ENCODE measurements around the gene CADM3. TPM values are rescaled to one million over a fixed set of nuclear protein-coding genes. Genes with fewer than 3 reads are reported as not detected.

CADM3 gene
- total RNA-seq, 1 donor from 2014 or later, result 18.2 TPM

DNA sequence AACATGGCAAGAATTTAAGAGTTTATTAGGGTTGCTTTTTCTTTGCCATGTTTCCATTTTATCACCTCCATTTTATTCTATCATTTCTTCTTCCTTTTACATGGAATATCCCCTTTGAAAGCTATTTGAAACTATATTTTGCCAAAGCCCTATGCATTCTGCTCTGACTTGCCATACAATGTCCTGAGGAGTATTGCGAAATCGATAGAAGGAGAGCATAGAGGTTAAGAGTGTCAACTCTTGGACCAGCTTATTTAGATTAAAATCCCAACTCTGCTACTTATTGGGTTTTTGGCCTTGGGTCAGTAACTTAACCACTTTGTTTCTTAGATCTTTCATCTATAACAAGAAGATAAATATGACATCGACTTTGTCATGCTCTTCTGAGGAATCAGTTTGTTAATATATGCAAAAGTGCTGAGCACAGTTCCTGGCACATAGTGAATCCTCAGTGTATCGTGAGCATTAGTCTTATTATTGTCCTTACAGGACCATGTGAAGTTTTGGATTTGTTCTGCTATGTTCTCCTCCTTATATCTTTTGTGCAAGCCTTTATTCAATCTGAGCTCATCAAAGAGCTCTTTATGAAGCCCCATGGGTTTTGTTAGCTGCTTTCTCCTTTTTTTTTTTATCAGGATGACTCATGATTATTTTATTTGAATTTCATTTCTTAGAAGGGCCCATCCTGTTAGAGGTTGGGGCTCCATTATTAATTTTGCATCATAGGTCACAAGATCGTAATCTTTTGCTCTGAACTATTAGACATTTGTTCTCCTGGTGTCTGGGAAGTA, 50.9 kb downstream of the CADM3 start:
- TF ChIP-seq, protein P1, sequence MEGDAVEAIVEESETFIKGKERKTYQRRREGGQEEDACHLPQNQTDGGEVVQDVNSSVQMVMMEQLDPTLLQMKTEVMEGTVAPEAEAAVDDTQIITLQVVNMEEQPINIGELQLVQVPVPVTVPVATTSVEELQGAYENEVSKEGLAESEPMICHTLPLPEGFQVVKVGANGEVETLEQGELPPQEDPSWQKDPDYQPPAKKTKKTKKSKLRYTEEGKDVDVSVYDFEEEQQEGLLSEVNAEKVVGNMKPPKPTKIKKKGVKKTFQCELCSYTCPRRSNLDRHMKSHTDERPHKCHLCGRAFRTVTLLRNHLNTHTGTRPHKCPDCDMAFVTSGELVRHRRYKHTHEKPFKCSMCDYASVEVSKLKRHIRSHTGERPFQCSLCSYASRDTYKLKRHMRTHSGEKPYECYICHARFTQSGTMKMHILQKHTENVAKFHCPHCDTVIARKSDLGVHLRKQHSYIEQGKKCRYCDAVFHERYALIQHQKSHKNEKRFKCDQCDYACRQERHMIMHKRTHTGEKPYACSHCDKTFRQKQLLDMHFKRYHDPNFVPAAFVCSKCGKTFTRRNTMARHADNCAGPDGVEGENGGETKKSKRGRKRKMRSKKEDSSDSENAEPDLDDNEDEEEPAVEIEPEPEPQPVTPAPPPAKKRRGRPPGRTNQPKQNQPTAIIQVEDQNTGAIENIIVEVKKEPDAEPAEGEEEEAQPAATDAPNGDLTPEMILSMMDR (IDR thresholded peaks at IDR 0.05; ENCODE audit: insufficient read depth, low read depth, low read length), result no peak
- no peak for TF ChIP-seq EZH2 (IDR thresholded peaks at IDR 0.05; ENCODE audit: insufficient read depth, low read length)
- H3K27me3 ChIP-seq (ENCODE audit: insufficient read depth, low read length), result no peaks in the 10 kb centered on the region
- H3K4me3 ChIP-seq (ENCODE audit: insufficient read depth, low read depth, low read length), result no peak overlapping the region
- no peaks in the 10 kb centered on the region for H3K9me3 ChIP-seq (ENCODE audit: insufficient read depth, low read depth, low read length)
- Mint-ChIP-seq H3K36me3 (ENCODE audit: low read depth, unreplicated experiment) (no peaks in the 10 kb centered on the region), H3K9me3 (ENCODE audit: unreplicated experiment) (no peaks in the 10 kb centered on the region), H3K27me3 (ENCODE audit: low read depth, unreplicated experiment) (peaks cover 17% of the 10 kb centered on the region), H3K27ac (ENCODE audit: unreplicated experiment) (no peak overlapping the region), H3K4me1 (ENCODE audit: low read depth, unreplicated experiment) (no peaks in the 10 kb centered on the region), H3K4me3 (ENCODE audit: unreplicated experiment) (no peak overlapping the region)
- H3K4me1 ChIP-seq (ENCODE audit: insufficient read depth, low read length), result no peaks in the 10 kb centered on the region
- no peak overlapping the region for H2AFZ ChIP-seq (ENCODE audit: low read depth, low read length)
- no peak overlapping the region for H3K9ac ChIP-seq (ENCODE audit: low read length)
- no peaks in the 10 kb centered on the region for H3K79me2 ChIP-seq (ENCODE audit: insufficient read depth, low read length)
- no peaks in the 10 kb centered on the region for H4K20me1 ChIP-seq (ENCODE audit: insufficient read depth, low read length)
- DNase-seq (ENCODE audit: low read depth), result no peak
- no peak overlapping the region for H3K27ac ChIP-seq (ENCODE audit: low read depth, low read length)
- H3K4me2 ChIP-seq (ENCODE audit: low read length), result no peak overlapping the region
- FAIRE-seq, result no peak
- no peaks in the 10 kb centered on the region for H3K36me3 ChIP-seq (ENCODE audit: insufficient read depth, low read length)

DNA sequence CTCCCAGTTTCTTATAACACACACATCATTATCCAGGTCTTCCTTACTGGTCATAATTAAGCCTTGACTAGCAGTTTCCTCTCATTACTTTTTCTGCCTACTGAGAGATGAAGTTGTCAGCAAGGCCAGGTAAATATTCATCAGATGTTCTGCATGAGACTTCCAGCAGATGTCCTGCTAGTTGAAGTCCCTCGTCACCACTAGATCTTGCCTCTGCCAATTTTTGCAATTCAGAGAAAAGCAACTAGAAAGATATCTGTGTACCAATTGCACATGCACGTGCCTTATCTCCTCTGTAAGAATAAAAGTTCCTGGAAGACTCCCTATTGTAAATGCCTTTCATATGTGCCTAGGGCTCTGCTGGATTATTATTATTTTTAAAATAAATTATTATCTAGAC, 51.6 kb downstream of the CADM3 start:
- TF ChIP-seq, protein P1 (IDR thresholded peaks at IDR 0.05; ENCODE audit: insufficient read depth, low read depth, low read length), result no peak
- no peak for TF ChIP-seq EZH2 (IDR thresholded peaks at IDR 0.05; ENCODE audit: insufficient read depth, low read length)
- Mint-ChIP-seq H3K4me3 (ENCODE audit: unreplicated experiment) (no peak overlapping the region), H3K9me3 (ENCODE audit: unreplicated experiment) (no peaks in the 10 kb centered on the region), H3K4me1 (ENCODE audit: low read depth, unreplicated experiment) (no peaks in the 10 kb centered on the region), H3K36me3 (ENCODE audit: low read depth, unreplicated experiment) (no peaks in the 10 kb centered on the region), H3K27me3 (ENCODE audit: low read depth, unreplicated experiment) (peaks cover 12% of the 10 kb centered on the region), H3K27ac (ENCODE audit: unreplicated experiment) (no peak overlapping the region)
- Histone ChIP-seq H3K4me1 (ENCODE audit: insufficient read depth, low read length) (no peaks in the 10 kb centered on the region), H3K36me3 (ENCODE audit: insufficient read depth, low read length) (no peaks in the 10 kb centered on the region), H3K27ac (ENCODE audit: low read depth, low read length) (no peak overlapping the region), H3K9me3 (ENCODE audit: insufficient read depth, low read depth, low read length) (no peaks in the 10 kb centered on the region), H3K4me2 (ENCODE audit: low read length) (no peak overlapping the region), H3K27me3 (ENCODE audit: insufficient read depth, low read length) (no peaks in the 10 kb centered on the region), H3K4me3 (ENCODE audit: insufficient read depth, low read depth, low read length) (no peak overlapping the region), H2AFZ (ENCODE audit: low read depth, low read length) (no peak overlapping the region), H3K9ac (ENCODE audit: low read length) (no peak overlapping the region), H4K20me1 (ENCODE audit: insufficient read depth, low read length) (no peaks in the 10 kb centered on the region), H3K79me2 (ENCODE audit: insufficient read depth, low read length) (no peaks in the 10 kb centered on the region)
- DNase-seq (ENCODE audit: low read depth), result no peak
- no peak for FAIRE-seq

DNA sequence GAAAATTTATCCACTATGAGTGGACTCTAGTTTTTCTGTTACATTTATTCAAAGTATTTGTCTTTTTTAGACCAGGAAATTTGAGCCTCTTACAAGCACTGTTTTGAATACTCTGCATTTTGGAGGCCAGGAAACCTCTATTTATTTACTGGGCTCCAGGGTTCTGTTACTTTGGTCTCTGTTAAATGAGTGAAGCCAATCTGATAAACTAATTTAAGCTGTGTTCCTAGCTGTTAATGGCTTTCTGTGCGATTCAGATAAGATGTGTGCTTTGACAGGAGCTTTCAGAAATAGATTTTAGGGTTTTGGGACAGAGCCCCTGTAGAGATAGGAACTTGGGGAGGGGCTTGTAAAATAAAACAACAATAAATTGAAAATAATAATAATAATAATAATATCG, 57.1 kb downstream of the CADM3 start:
- Mint-ChIP-seq H3K4me3 (ENCODE audit: unreplicated experiment) (no peak overlapping the region), H3K9me3 (ENCODE audit: unreplicated experiment) (no peaks in the 10 kb centered on the region), H3K27ac (ENCODE audit: unreplicated experiment) (no peak overlapping the region), H3K4me1 (ENCODE audit: low read depth, unreplicated experiment) (peaks cover 7% of the 10 kb centered on the region), H3K36me3 (ENCODE audit: low read depth, unreplicated experiment) (no peaks in the 10 kb centered on the region), H3K27me3 (ENCODE audit: low read depth, unreplicated experiment) (peaks cover 12% of the 10 kb centered on the region)
- no peaks in the 10 kb centered on the region for H3K9me3 ChIP-seq (ENCODE audit: insufficient read depth, low read depth, low read length)
- H4K20me1 ChIP-seq (ENCODE audit: insufficient read depth, low read length), result no peaks in the 10 kb centered on the region
- H3K9ac ChIP-seq (ENCODE audit: low read length), result no peak overlapping the region
- H3K27me3 ChIP-seq (ENCODE audit: insufficient read depth, low read length), result no peaks in the 10 kb centered on the region
- no peak overlapping the region for H3K4me3 ChIP-seq (ENCODE audit: insufficient read depth, low read depth, low read length)
- no peaks in the 10 kb centered on the region for H3K4me1 ChIP-seq (ENCODE audit: insufficient read depth, low read length)
- no peak overlapping the region for H3K4me2 ChIP-seq (ENCODE audit: low read length)
- no peaks in the 10 kb centered on the region for H3K79me2 ChIP-seq (ENCODE audit: insufficient read depth, low read length)
- TF ChIP-seq, protein P1 (IDR thresholded peaks at IDR 0.05; ENCODE audit: insufficient read depth, low read depth, low read length), result no peak
- TF ChIP-seq EZH2 (IDR thresholded peaks at IDR 0.05; ENCODE audit: insufficient read depth, low read length), result no peak
- no peak overlapping the region for H3K27ac ChIP-seq (ENCODE audit: low read depth, low read length)
- no peak for FAIRE-seq
- DNase-seq (ENCODE audit: low read depth), result no peak
- H2AFZ ChIP-seq (ENCODE audit: low read depth, low read length), result no peak overlapping the region
- no peaks in the 10 kb centered on the region for H3K36me3 ChIP-seq (ENCODE audit: insufficient read depth, low read length)
